CD4-positive, alpha-beta memory T cell (primary cell): Measurements from ENCODE around the gene CACNA2D2. TPM values are rescaled to one million over a fixed set of nuclear protein-coding genes. Genes with fewer than 3 reads are reported as not detected.

Experiments used
- CTCF ChIA-PET: fragments of 350-600 bp; sonication (Branson Sonifier 250); formaldehyde crosslinking; loops from one replicate; lab custom pipeline; 2021; ENCODE audit warnings: inconsistent platforms; ENCODE audit not compliant: partially characterized antibody; lab: Charles Lee
- POLR2A ChIA-PET: fragments of 350-600 bp; sonication (Branson Sonifier 250); formaldehyde crosslinking; loops from one replicate; lab custom pipeline; 2021; ENCODE audit not compliant: partially characterized antibody; lab: Charles Lee
- DNase-seq, 5 donors: peaks; one replicate each; pipeline versions ENCODE4 v3.0.0 to v3.0.0-alpha.2; 2020 to 2022; ENCODE audit warnings: mixed read lengths in 1 of 5
- H3K27ac ChIP-seq: one replicate; pipeline ENCODE4 v1.7.0; 2013; ENCODE audit warnings: low read depth, low read length
- H3K27me3 ChIP-seq: 2 replicates; pipeline ENCODE4 v1.7.0; 2013; ENCODE audit warnings: mild to moderate bottlenecking, low read length, moderate library complexity; ENCODE audit not compliant: insufficient read depth
- H3K36me3 ChIP-seq: 2 replicates; pipeline ENCODE4 v1.7.0; 2013; ENCODE audit warnings: mild to moderate bottlenecking, low read length, moderate library complexity; ENCODE audit not compliant: insufficient read depth
- H3K4me1 ChIP-seq: 2 replicates; pipeline ENCODE4 v1.7.0; 2013; ENCODE audit warnings: mild to moderate bottlenecking, low read length, moderate library complexity; ENCODE audit not compliant: insufficient read depth
- H3K4me3 ChIP-seq, 2 donors: one replicate each; pipeline ENCODE4 v1.7.0; 2013; ENCODE audit warnings: low read length in 2 of 2, mild to moderate bottlenecking in 1 of 2
- H3K9me3 ChIP-seq, 2 donors: one replicate each; pipeline ENCODE4 v1.7.0; 2013; ENCODE audit warnings: low read length in 2 of 2, control low read depth in 1 of 2; ENCODE audit not compliant: control insufficient read depth in 1 of 2
- H3K27ac Mint-ChIP-seq, 7 donors: one replicate each; pipeline ENCODE4 v1.8.0; 2020 to 2021; ENCODE audit warnings: mixed read lengths in 7 of 7, mild to moderate bottlenecking in 6 of 7, inconsistent platforms in 3 of 7, moderate library complexity in 3 of 7
- H3K27me3 Mint-ChIP-seq, 2 donors: one replicate each; pipeline ENCODE4 v1.8.0; 2020 to 2021; ENCODE audit warnings: mixed read lengths in 2 of 2
- H3K36me3 Mint-ChIP-seq, 2 donors: one replicate each; pipeline ENCODE4 v1.8.0; 2020 to 2021; ENCODE audit warnings: mixed read lengths in 2 of 2, inconsistent platforms in 1 of 2, mild to moderate bottlenecking in 1 of 2
- H3K4me1 Mint-ChIP-seq, 4 donors: one replicate each; pipeline ENCODE4 v1.8.0; 2020 to 2021; ENCODE audit warnings: mixed read lengths in 4 of 4, mild to moderate bottlenecking in 1 of 4
- H3K4me3 Mint-ChIP-seq, 8 donors: one replicate each; pipeline ENCODE4 v1.8.0; 2020 to 2021; ENCODE audit warnings: mixed read lengths in 8 of 8, mild to moderate bottlenecking in 7 of 8, moderate library complexity in 6 of 8, inconsistent platforms in 3 of 8
- H3K9me3 Mint-ChIP-seq, 8 donors: one replicate each; pipeline ENCODE4 v1.8.0; 2020 to 2021; ENCODE audit warnings: mixed read lengths in 8 of 8, mild to moderate bottlenecking in 5 of 8, inconsistent platforms in 3 of 8, moderate library complexity in 1 of 8
- intact Hi-C: fragments of 100-400 bp; cut with micrococcal nuclease; formaldehyde crosslinking; loops from one replicate; pipeline ENCODE4 v1.15.1; 2023
- polyA plus RNA-seq, 2 donors: library from polyadenylated mRNA; unstranded; fragments of 300-500 nt; fragmentation: Illumina TruSeq; gene quantifications; one replicate each; pipeline ENCODE4 v1.2.3, GENCODE V29; 2021
- total RNA-seq, 2 experiments: library from RNA; stranded (reverse); gene quantifications; one replicate each; pipeline ENCODE4 v1.2.3, GENCODE V29; 2021

The CACNA2D2 gene
- total and polyA plus RNA-seq, 4 experiments from 2014 or later, result 0.24 to 1.9 (median 1.7) TPM; not detected in 1

GRCh38 chr3:50318163-50318562 lies 185.3 kb downstream of the CACNA2D2 start:
- peaks cover 0 to 2% of the 10 kb centered on the region in 2 donors for H3K36me3 Mint-ChIP-seq
- intact Hi-C loops, result loop anchor here (5.0 kb wide), 1 partner anchor 846 kb away; the partner anchor contains the start of gene DAG1
- peak in 1 of 5 donors; percentile 29 for DNase-seq
- peak overlapping the region in 2 of 7 donors; percentile 64 to 70 for H3K27ac Mint-ChIP-seq
- POLR2A ChIA-PET, result interaction anchor here (1.2 to 14.4 kb wide), 6 partner anchors 11 to 47 kb away, joined by 4 to 144 read pairs (median 18); partner anchors contain the start of genes CYB561D2, HYAL3, IFRD2 and NAA80
- no peaks in the 10 kb centered on the region for H3K27me3 Mint-ChIP-seq
- H3K4me3 Mint-ChIP-seq, result peak overlapping the region in 1 of 8 donors; percentile 54
- Histone ChIP-seq H3K4me3 (no peak overlapping the region), H3K36me3 (no peaks in the 10 kb centered on the region), H3K27me3 (no peaks in the 10 kb centered on the region), H3K9me3 (no peaks in the 10 kb centered on the region), H3K4me1 (peaks cover 49% of the 10 kb centered on the region), H3K27ac (no peak overlapping the region)
- CTCF ChIA-PET, result interaction anchor here (0.6 to 2.4 kb wide), 6 partner anchors 11 to 900 kb away, joined by 3 to 5 read pairs (median 4); no protein-coding TSS in a partner anchor
- peaks cover 23 to 54% (median 39%) of the 10 kb centered on the region in 4 donors for H3K4me1 Mint-ChIP-seq
- H3K9me3 Mint-ChIP-seq, result no peaks in the 10 kb centered on the region

GRCh38 chr3:50317300-50317699 lies 186.1 kb downstream of the CACNA2D2 start:
- H3K9me3 Mint-ChIP-seq, result no peaks in the 10 kb centered on the region
- H3K9me3 ChIP-seq, result no peaks in the 10 kb centered on the region
- peak overlapping the region; percentile 49 for H3K27ac ChIP-seq
- intact Hi-C loops, result loop anchor here (5.0 kb wide), 1 partner anchor 845 kb away; the partner anchor contains the start of gene DAG1
- peak overlapping the region in 4 of 8 donors; percentile 76 to 92 (median 88) for H3K4me3 Mint-ChIP-seq
- H3K27ac Mint-ChIP-seq, result peak overlapping the region; percentile 79 to 99 (median 94)
- CTCF ChIA-PET, result interaction anchor here (0.9 to 1.2 kb wide), 4 partner anchors 10 to 29 kb away, joined by 3 to 5 read pairs (median 4); partner anchors contain the start of genes HYAL3, NAA80 and RASSF1
- no peaks in the 10 kb centered on the region for H3K27me3 Mint-ChIP-seq
- POLR2A ChIA-PET, result interaction anchor here (1.0 to 14.4 kb wide), 7 partner anchors 12 to 81 kb away, joined by 4 to 144 read pairs (median 8); partner anchors contain the start of genes CYB561D2, GNAI2, HYAL3 and NAA80
- H3K4me3 ChIP-seq, result no peak overlapping the region
- H3K36me3 Mint-ChIP-seq, result peaks cover 0 to 2% of the 10 kb centered on the region in 2 donors
- H3K4me1 Mint-ChIP-seq, result peaks cover 22 to 52% (median 38%) of the 10 kb centered on the region in 4 donors
- H3K4me1 ChIP-seq, result peaks cover 46% of the 10 kb centered on the region
- no peaks in the 10 kb centered on the region for H3K27me3 ChIP-seq
- no peaks in the 10 kb centered on the region for H3K36me3 ChIP-seq
- peak in 1 of 5 donors; percentile 17 for DNase-seq

GRCh38 chr3:50316657-50317242 lies 186.7 kb downstream of the CACNA2D2 start:
- H3K9me3 ChIP-seq, result no peaks in the 10 kb centered on the region
- H3K27me3 ChIP-seq, result no peaks in the 10 kb centered on the region
- ChIA-PET POLR2A (interaction anchor here (1.0 to 14.4 kb wide), 7 partner anchors 12 to 81 kb away, joined by 4 to 144 read pairs (median 8); partner anchors contain the start of genes CYB561D2, GNAI2, HYAL3 and NAA80), CTCF (interaction anchor here (1.0 to 4.4 kb wide), 4 partner anchors 9 to 24 kb away, joined by 3 to 21 read pairs (median 4); partner anchors contain the start of genes HYAL3, NAA80 and RASSF1)
- H3K4me3 Mint-ChIP-seq, result peak overlapping the region; percentile 74 to 92 (median 86)
- peak; percentile 62 to 92 (median 72) for DNase-seq
- no peaks in the 10 kb centered on the region for H3K9me3 Mint-ChIP-seq
- peak overlapping the region in 1 of 2 donors; percentile 7 for H3K4me3 ChIP-seq
- H3K27ac ChIP-seq, result peak overlapping the region; percentile 49
- H3K36me3 ChIP-seq, result no peaks in the 10 kb centered on the region
- peaks cover 22 to 52% (median 37%) of the 10 kb centered on the region in 4 donors for H3K4me1 Mint-ChIP-seq
- peaks cover 41% of the 10 kb centered on the region for H3K4me1 ChIP-seq
- no peaks in the 10 kb centered on the region for H3K27me3 Mint-ChIP-seq
- peaks cover 0 to 2% of the 10 kb centered on the region in 2 donors for H3K36me3 Mint-ChIP-seq
- intact Hi-C loops, result loop anchor here (1.0 to 5.0 kb wide), 2 partner anchors 12 to 844 kb away; partner anchors contain the start of genes DAG1 and TUSC2
- peak overlapping the region; percentile 79 to 99 (median 94) for H3K27ac Mint-ChIP-seq

- H3K27me3 ChIP-seq, result no peaks in the 10 kb centered on the region
- H3K4me3 ChIP-seq, result no peak overlapping the region
- H3K9me3 Mint-ChIP-seq, result no peaks in the 10 kb centered on the region
- H3K4me3 Mint-ChIP-seq, result no peak overlapping the region
- ChIA-PET CTCF (interaction anchor here (0.8 to 4.4 kb wide), 6 partner anchors 9 to 68 kb away, joined by 3 to 21 read pairs (median 4); partner anchors contain the start of genes HYAL3, NAA80 and TUSC2), POLR2A (interaction anchor here (0.8 to 14.4 kb wide), 9 partner anchors 8 to 78 kb away, joined by 3 to 144 read pairs (median 6); partner anchors contain the start of genes HYAL2, HYAL3, IFRD2 and NAA80)
- H3K36me3 Mint-ChIP-seq, result peaks cover 0 to 2% of the 10 kb centered on the region in 2 donors
- H3K27ac ChIP-seq, result no peak overlapping the region
- peak overlapping the region in 3 of 7 donors; percentile 66 to 85 (median 75) for H3K27ac Mint-ChIP-seq
- no peaks in the 10 kb centered on the region for H3K36me3 ChIP-seq
- H3K4me1 Mint-ChIP-seq, result peaks cover 15 to 42% (median 27%) of the 10 kb centered on the region in 4 donors
- intact Hi-C loops, result loop anchor here (5.0 kb wide), 1 partner anchor 843 kb away; the partner anchor contains the start of gene DAG1
- H3K4me1 ChIP-seq, result peaks cover 31% of the 10 kb centered on the region
- peak in 1 of 5 donors; percentile 7 for DNase-seq
- no peaks in the 10 kb centered on the region for H3K9me3 ChIP-seq
- H3K27me3 Mint-ChIP-seq, result no peaks in the 10 kb centered on the region
Observed at GRCh38 chr3:50314816-50315215, 188.6 kb downstream of the CACNA2D2 start.

GRCh38 chr3:50314342-50314741 lies 189.1 kb downstream of the CACNA2D2 start:
- Histone ChIP-seq H3K4me3 (no peak overlapping the region), H3K27me3 (no peaks in the 10 kb centered on the region), H3K9me3 (no peaks in the 10 kb centered on the region), H3K4me1 (peaks cover 28% of the 10 kb centered on the region), H3K36me3 (no peaks in the 10 kb centered on the region), H3K27ac (no peak overlapping the region)
- no peak for DNase-seq
- Mint-ChIP-seq H3K9me3 (no peaks in the 10 kb centered on the region), H3K27me3 (no peaks in the 10 kb centered on the region), H3K4me1 (peaks cover 14 to 37% (median 25%) of the 10 kb centered on the region in 4 donors), H3K27ac (peak overlapping the region in 5 of 7 donors; percentile 29 to 86 (median 60)), H3K4me3 (no peak overlapping the region), H3K36me3 (peaks cover 0 to 2% of the 10 kb centered on the region in 2 donors)
- POLR2A ChIA-PET, result interaction anchor here (1.1 to 14.4 kb wide), 7 partner anchors 8 to 78 kb away, joined by 3 to 144 read pairs (median 6); partner anchors contain the start of genes HYAL2, HYAL3, IFRD2 and NAA80
- CTCF ChIA-PET, result interaction anchor here (1.1 to 4.4 kb wide), 4 partner anchors 14 to 68 kb away, joined by 3 to 21 read pairs (median 5); partner anchors contain the start of genes HYAL3, NAA80 and TUSC2
- intact Hi-C loops, result no loop called here
